Chondrocyte (in vitro differentiated cells): Measurements from ENCODE around the gene PARD6G. TPM values are rescaled to one million over a fixed set of nuclear protein-coding genes. Genes with fewer than 3 reads are reported as not detected.

ENCODE experiments used
- DNase-seq: peaks from one replicate; pipeline ENCODE4 v3.0.0; 2021; ENCODE audit warnings: mixed read lengths, low spot score
- H3K27ac Mint-ChIP-seq: one replicate; pipeline ENCODE4 v1.8.0; 2021; ENCODE audit warnings: mild to moderate bottlenecking, moderate library complexity, mixed read lengths; ENCODE audit not compliant: unreplicated experiment
- H3K27me3 Mint-ChIP-seq: 2 replicates; pipeline ENCODE4 v1.8.0; 2021; ENCODE audit warnings: low read depth, mixed read lengths
- H3K36me3 Mint-ChIP-seq: 2 replicates; pipeline ENCODE4 v1.8.0; 2021; ENCODE audit warnings: low read depth, mixed read lengths
- H3K4me1 Mint-ChIP-seq: 2 replicates; pipeline ENCODE4 v1.8.0; 2021; ENCODE audit warnings: low read depth, mild to moderate bottlenecking, mixed read lengths
- H3K4me3 Mint-ChIP-seq: one replicate; pipeline ENCODE4 v1.8.0; 2021; ENCODE audit warnings: mild to moderate bottlenecking, moderate library complexity, mixed read lengths; ENCODE audit not compliant: unreplicated experiment
- H3K9me3 Mint-ChIP-seq: 2 replicates; pipeline ENCODE4 v1.8.0; 2021; ENCODE audit warnings: low read depth, mixed read lengths
- CTCF ChIP-seq: fragments of 200-600 bp; sonication (generic); IDR thresholded peaks from 2 replicates; pipeline ENCODE4 v1.5.0; 2021; ENCODE audit warnings: antibody characterized with exemption, mild to moderate bottlenecking, moderate library complexity
- total RNA-seq: library from RNA; stranded (reverse); gene quantifications from 3 replicates; pipeline ENCODE4 v1.2.1, GENCODE V29; 2021

The PARD6G gene
- total RNA-seq, 1 donor from 2014 or later: 17.7 TPM

GRCh38 chr18:80126797-80127196 lies 120.5 kb downstream of the PARD6G start:
- H3K4me3 Mint-ChIP-seq: no peak overlapping the region
- H3K36me3 Mint-ChIP-seq: peaks cover 7% of the 10 kb centered on the region

GRCh38 chr18:80124131-80124530 lies 123.2 kb downstream of the PARD6G start:
- Mint-ChIP-seq H3K27me3 (no peaks in the 10 kb centered on the region), H3K27ac (no peak overlapping the region), H3K36me3 (peaks cover 14% of the 10 kb centered on the region), H3K4me3 (no peak overlapping the region), H3K9me3 (peaks cover 4% of the 10 kb centered on the region), H3K4me1 (peaks cover 11% of the 10 kb centered on the region)
- TF ChIP-seq CTCF: no peak
- DNase-seq: no peak

More at GRCh38 chr18:80126797-80127196, 120.5 kb downstream of the PARD6G start:
- Mint-ChIP-seq H3K27ac (peak overlapping the region; percentile 62), H3K27me3 (no peaks in the 10 kb centered on the region), H3K4me1 (peaks cover 16% of the 10 kb centered on the region), H3K9me3 (peaks cover 4% of the 10 kb centered on the region)
- DNase-seq: no peak
- TF ChIP-seq CTCF: no peak

- no peak for TF ChIP-seq CTCF
- Mint-ChIP-seq H3K36me3 (peaks cover 15% of the 10 kb centered on the region), H3K27ac (no peak overlapping the region), H3K4me3 (no peak overlapping the region), H3K9me3 (no peaks in the 10 kb centered on the region), H3K27me3 (no peaks in the 10 kb centered on the region), H3K4me1 (peaks cover 7% of the 10 kb centered on the region)
- no peak for DNase-seq
Observed at GRCh38 chr18:80120932-80121331, 126.4 kb downstream of the PARD6G start.

GRCh38 chr18:80119111-80119510 lies 128.2 kb downstream of the PARD6G start:
- no peak for DNase-seq
- TF ChIP-seq CTCF: no peak
- H3K36me3 Mint-ChIP-seq: peaks cover 15% of the 10 kb centered on the region
- H3K9me3 Mint-ChIP-seq: no peaks in the 10 kb centered on the region
- peaks cover 14% of the 10 kb centered on the region for H3K4me1 Mint-ChIP-seq
- no peak overlapping the region for H3K4me3 Mint-ChIP-seq
- no peak overlapping the region for H3K27ac Mint-ChIP-seq
- no peaks in the 10 kb centered on the region for H3K27me3 Mint-ChIP-seq

GRCh38 chr18:80115035-80115434 lies 132.3 kb downstream of the PARD6G start:
- Mint-ChIP-seq H3K27me3 (no peaks in the 10 kb centered on the region), H3K9me3 (no peaks in the 10 kb centered on the region), H3K36me3 (peaks cover 12% of the 10 kb centered on the region), H3K4me1 (peaks cover 29% of the 10 kb centered on the region), H3K27ac (no peak overlapping the region), H3K4me3 (no peak overlapping the region)
- no peak for TF ChIP-seq CTCF
- DNase-seq: no peak
